Astrocyte of the spinal cord (primary cell): ENCODE results near the gene GRIK2.

Experiments
- DNase-seq: peaks from one replicate; pipeline ENCODE4 v3.0.0; 2011; ENCODE audit warnings: low read depth, low spot score
- H3K4me3 ChIP-seq: 2 replicates; pipeline ENCODE4 v1.5.1; 2011; ENCODE audit warnings: low read depth, mild to moderate bottlenecking, low read length, moderate library complexity
- in situ Hi-C: cut with HindIII; loops from 2 replicates; pipeline ENCODE4 v1.10.0; 2017; ENCODE audit warnings: low sequenced_read_pairs
- TF ChIP-seq, protein P1 (sequence below): IDR thresholded peaks from 2 replicates; pipeline ENCODE4 v1.5.1; 2012; ENCODE audit warnings: low read depth, mild to moderate bottlenecking, low read length, inconsistent platforms

The GRIK2 gene

DNA sequence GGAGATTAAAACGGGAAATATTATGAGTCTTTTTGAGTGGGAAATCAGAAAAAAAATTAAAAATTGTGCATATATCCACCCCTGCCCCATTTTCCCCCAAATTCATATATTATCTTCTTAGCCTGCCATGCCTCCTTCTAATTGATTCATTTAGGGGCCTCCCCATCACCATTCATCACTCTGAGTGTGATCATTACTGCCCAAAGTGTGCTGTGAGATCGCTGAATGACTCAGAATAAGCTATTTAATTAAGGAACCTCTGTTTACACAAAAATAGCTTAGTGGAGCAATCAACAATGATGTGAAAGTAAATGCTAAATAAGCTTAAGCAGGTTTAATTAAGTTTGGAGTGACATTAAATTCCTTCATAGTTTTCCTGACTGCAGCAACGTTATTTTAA, 645.5 kb downstream of the GRIK2 start:
- no peak for DNase-seq
- in situ Hi-C loops, result no loop called here
- TF ChIP-seq, protein P1, sequence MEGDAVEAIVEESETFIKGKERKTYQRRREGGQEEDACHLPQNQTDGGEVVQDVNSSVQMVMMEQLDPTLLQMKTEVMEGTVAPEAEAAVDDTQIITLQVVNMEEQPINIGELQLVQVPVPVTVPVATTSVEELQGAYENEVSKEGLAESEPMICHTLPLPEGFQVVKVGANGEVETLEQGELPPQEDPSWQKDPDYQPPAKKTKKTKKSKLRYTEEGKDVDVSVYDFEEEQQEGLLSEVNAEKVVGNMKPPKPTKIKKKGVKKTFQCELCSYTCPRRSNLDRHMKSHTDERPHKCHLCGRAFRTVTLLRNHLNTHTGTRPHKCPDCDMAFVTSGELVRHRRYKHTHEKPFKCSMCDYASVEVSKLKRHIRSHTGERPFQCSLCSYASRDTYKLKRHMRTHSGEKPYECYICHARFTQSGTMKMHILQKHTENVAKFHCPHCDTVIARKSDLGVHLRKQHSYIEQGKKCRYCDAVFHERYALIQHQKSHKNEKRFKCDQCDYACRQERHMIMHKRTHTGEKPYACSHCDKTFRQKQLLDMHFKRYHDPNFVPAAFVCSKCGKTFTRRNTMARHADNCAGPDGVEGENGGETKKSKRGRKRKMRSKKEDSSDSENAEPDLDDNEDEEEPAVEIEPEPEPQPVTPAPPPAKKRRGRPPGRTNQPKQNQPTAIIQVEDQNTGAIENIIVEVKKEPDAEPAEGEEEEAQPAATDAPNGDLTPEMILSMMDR, result no peak

DNA sequence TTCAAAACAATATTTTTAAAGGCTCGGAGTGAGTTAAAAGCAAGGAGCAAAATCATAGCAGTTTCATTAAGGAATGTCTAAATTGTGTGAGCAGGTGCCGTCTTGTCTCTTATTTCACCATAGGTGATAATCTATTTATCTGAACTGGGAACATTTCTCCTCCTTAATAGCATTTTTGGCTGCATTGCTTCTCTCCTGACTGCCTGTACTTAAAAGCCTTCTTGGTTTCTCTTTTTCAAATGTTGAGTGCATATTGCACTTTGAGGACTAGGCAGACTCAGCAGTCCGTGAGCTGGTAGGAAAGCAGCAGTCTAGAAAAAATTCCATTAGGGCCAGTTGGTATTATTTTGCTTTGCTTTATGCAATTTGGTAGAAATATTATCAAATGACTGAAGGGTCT, 645.9 kb downstream of the GRIK2 start:
- TF ChIP-seq, protein P1, result no peak
- H3K4me3 ChIP-seq, result no peak overlapping the region
- no peak for DNase-seq
- in situ Hi-C loops, result no loop called here

More for the DNA sequence above, 645.5 kb downstream of the GRIK2 start:
- H3K4me3 ChIP-seq, result no peak overlapping the region

DNA sequence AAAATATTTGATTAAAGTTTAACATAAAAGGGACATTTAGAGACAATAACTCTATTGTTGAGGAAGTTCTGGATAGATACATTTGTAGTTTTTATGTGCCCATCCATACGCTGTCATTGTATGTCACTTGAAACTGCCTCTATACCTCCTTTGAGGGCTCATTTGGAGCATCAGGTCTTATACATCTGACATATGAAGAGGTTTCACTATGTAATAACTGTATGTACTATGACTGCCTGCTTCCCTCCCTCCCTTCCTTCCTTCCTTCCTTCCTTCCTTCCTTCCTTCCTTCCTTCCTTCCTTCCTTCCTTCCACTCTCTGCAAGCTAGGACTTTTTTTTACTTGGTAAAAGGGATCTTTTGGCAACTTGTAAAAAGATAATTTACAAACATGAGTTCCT, 657.5 kb downstream of the GRIK2 start:
- in situ Hi-C loops, result no loop called here
- no peak overlapping the region for H3K4me3 ChIP-seq
- no peak for DNase-seq
- TF ChIP-seq, protein P1, result no peak

DNA sequence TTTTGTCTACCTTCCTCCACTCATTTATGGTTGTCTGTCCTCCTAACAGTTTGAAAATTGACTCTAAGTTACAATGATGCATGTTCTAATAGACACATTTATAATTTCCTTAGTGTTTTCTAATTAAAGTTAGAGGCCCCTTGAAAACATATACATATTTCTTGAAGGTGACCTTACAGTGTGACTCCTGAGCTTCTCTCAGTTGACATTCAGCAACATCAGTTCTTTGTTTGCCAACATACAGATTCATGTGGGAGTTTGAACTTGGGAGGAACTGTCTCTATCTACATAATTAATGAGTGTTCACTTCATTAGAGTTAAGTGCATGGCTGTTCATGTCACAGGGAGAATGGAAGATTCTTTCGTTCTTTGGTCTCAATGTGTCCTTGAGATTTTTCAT, 658.2 kb downstream of the GRIK2 start:
- DNase-seq, result no peak
- in situ Hi-C loops, result no loop called here
- H3K4me3 ChIP-seq, result no peak overlapping the region
- TF ChIP-seq, protein P1, result no peak

DNA sequence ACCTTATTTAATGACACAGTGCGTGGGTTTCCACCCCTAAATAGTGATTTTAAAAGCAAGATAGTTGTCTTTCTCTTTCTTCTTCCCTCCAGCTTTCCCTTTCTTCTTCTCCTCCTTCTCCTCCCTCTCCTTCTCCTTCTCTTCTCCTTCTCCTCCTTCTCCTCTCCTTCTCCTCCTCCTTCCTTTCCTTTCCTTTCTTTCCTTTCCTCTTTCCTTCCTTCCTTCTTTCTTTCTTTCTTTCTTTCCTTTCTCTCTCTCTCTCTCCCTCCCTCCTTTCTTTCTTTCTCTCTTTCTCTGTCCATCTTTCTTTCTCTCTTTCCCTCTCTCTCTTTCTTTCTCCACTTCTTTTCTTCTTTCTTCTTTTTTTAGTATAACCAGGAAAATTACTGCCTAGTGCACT, 670.6 kb downstream of the GRIK2 start:
- no peak for DNase-seq
- TF ChIP-seq, protein P1, result no peak
- H3K4me3 ChIP-seq, result no peak overlapping the region
- in situ Hi-C loops, result no loop called here

DNA sequence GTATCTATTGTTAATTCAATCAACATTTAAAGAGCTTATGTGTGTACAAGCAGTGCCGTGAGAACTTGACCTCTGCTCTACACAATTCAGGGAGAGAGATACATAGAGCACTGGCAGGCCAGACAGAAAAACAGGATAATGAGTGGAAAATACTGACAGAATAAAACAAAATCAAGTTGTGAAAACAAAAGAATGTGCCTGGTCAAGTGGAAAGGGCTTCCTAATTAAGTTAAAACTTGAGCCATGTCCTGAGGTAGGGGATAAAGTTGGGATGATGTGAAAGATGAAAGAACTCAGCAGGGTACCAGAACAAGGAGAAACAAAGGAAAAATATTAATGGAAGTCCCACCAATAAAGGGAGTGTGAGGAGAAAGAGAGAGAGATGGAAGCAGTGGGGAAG, 672.8 kb downstream of the GRIK2 start:
- no peak for DNase-seq
- no peak overlapping the region for H3K4me3 ChIP-seq
- TF ChIP-seq, protein P1, result no peak
- in situ Hi-C loops, result no loop called here

DNA sequence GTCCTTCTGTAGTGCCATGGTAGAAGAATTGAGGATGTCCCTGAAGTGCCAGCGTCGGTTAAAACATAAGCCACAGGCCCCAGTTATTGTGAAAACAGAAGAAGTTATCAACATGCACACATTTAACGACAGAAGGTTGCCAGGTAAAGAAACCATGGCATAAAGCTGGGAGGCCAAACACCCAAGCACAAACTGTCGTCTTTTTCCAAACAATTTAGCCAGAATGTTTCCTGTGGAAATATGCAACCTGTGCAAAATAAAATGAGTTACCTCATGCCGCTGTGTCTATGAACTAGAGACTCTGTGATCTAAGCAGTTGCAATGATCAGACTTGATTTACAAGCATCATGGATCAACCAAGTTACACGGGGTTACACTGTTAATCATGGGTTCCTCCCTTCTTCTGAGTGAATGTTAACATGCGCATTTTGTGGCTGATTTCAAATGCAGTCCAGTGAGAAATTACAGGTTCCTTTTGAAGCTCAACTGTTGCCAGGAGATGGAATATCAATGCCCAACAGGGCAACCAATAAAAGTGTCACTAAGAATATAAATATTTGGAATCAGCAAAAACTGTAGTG, 674.9 kb downstream of the GRIK2 start:
- TF ChIP-seq, protein P1, result no peak
- in situ Hi-C loops, result no loop called here
- H3K4me3 ChIP-seq, result no peak overlapping the region
- no peak for DNase-seq
